Caco-2 (cell line): ENCODE results near the gene CA7. TPM values are rescaled to one million over a fixed set of nuclear protein-coding genes. Genes with fewer than 3 reads are reported as not detected.

Experiments used
- BruUV-seq: library from RNA; stranded (reverse); fragments of 400-500 nt; replicated peaks from 2 replicates; lab custom pipeline; 2021; lab: Mats Ljungman, UMichigan
- CTCF ChIA-PET: fragments of 300-600 bp; sonication (Branson Sonifier 250); formaldehyde crosslinking; loops from one replicate; lab custom pipeline; 2022; ENCODE audit warnings: antibody characterized with exemption; lab: Charles Lee
- POLR2A ChIA-PET: fragments of 300-600 bp; sonication (Branson Sonifier 250); formaldehyde crosslinking; loops from one replicate; lab custom pipeline; 2022; ENCODE audit warnings: antibody characterized with exemption; lab: Charles Lee
- DNase-seq, 2 experiments: peaks; one replicate each; pipeline versions ENCODE4 v3.0.0 to v3.0.0-alpha.2; 2020 to 2022
- H3K27me3 ChIP-seq: replicated peaks from 2 replicates; pipeline ENCODE4 v1.6.0; 2011; ENCODE audit warnings: low read length; ENCODE audit not compliant: control insufficient read depth, insufficient read depth
- H3K36me3 ChIP-seq: 2 replicates; pipeline ENCODE4 v1.5.1; 2011; ENCODE audit warnings: low read length; ENCODE audit not compliant: control insufficient read depth, insufficient read depth
- H3K4me1 ChIP-seq: fragments of 250-450 bp; sonication (Bioruptor Pico); 2 replicates; pipeline ENCODE4 v1.5.1; 2020; ENCODE audit warnings: mild to moderate bottlenecking
- H3K4me3 ChIP-seq: 2 replicates; pipeline ENCODE4 v1.5.1; 2011; ENCODE audit warnings: low read depth, mild to moderate bottlenecking, control low read depth, low read length
- H3K9me3 ChIP-seq: fragments of 250-450 bp; sonication (Bioruptor Pico); 2 replicates; pipeline ENCODE4 v1.5.1; 2020; ENCODE audit warnings: mild to moderate bottlenecking, moderate library complexity
- H3K27ac Mint-ChIP-seq: one replicate; pipeline ENCODE4 v1.8.0; 2022; ENCODE audit warnings: mixed read lengths; ENCODE audit not compliant: unreplicated experiment
- H3K27me3 Mint-ChIP-seq: one replicate; pipeline ENCODE4 v1.8.0; 2022; ENCODE audit warnings: mixed read lengths; ENCODE audit not compliant: insufficient read depth, unreplicated experiment
- H3K36me3 Mint-ChIP-seq: one replicate; pipeline ENCODE4 v1.8.0; 2022; ENCODE audit warnings: mild to moderate bottlenecking, mixed read lengths; ENCODE audit not compliant: insufficient read depth, unreplicated experiment
- H3K4me1 Mint-ChIP-seq: one replicate; pipeline ENCODE4 v1.8.0; 2022; ENCODE audit warnings: low read depth, mixed read lengths; ENCODE audit not compliant: unreplicated experiment
- H3K4me3 Mint-ChIP-seq: one replicate; pipeline ENCODE4 v1.8.0; 2022; ENCODE audit warnings: mild to moderate bottlenecking, moderate library complexity, mixed read lengths; ENCODE audit not compliant: unreplicated experiment
- H3K9me3 Mint-ChIP-seq: one replicate; pipeline ENCODE4 v1.8.0; 2022; ENCODE audit warnings: mixed read lengths; ENCODE audit not compliant: unreplicated experiment
- intact Hi-C: fragments of 100-400 bp; cut with micrococcal nuclease; formaldehyde crosslinking; loops from one replicate; pipeline ENCODE4 v1.10.0; 2022; ENCODE audit not compliant: unreplicated experiment
- total RNA-seq: library from RNA; stranded (reverse); gene quantifications from 2 replicates; pipeline ENCODE4 v1.2.3, GENCODE V29; 2022
- TF ChIP-seq, protein P1 (sequence below), 2 experiments: fragments of 200-600 bp in 1 of 2; IDR thresholded peaks; 1 replicate in 1 of 2; 2 replicates in 1 of 2; pipeline versions ENCODE4 v1.5.1 to v1.8.0; 2011 to 2022; ENCODE audit warnings: antibody characterized with exemption in 1 of 2, control low read depth in 1 of 2, inconsistent platforms in 1 of 2, low read depth in 1 of 2, low read length in 1 of 2, mild to moderate bottlenecking in 1 of 2, moderate library complexity in 1 of 2; ENCODE audit not compliant: insufficient read depth in 1 of 2, severe bottlenecking in 1 of 2, unreplicated experiment in 1 of 2

CA7 gene
- total RNA-seq, 1 experiment from 2014 or later, result 0.68 TPM

DNA sequence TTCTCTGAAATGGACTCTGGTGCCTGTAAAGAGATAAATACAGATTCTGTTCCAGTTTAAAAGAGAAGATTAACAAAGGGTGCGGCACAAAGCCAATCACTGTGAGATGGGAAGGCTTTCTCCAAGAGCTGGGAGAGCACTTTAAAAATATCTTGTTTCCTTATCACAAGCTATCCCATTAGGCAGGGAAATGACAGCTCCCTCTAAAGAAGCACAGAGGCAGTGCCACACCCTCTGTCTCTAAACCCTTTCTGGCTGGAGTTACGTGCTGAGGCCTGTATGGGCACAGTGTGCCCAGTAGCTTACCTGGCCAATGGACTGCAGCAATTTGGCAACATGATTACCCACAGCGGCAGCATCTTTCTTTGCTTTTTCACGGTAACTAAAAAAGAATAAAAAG lies 33.8 kb upstream of the CA7 start:
- H3K27me3 ChIP-seq, result no peaks in the 10 kb centered on the region
- POLR2A ChIA-PET, result no interaction called here
- H3K4me1 ChIP-seq, result no peaks in the 10 kb centered on the region
- CTCF ChIA-PET, result interaction anchor here (1.0 kb wide), 1 partner anchor 20 kb away, joined by 7 read pairs; the partner anchor contains the start of gene NAE1
- H3K27me3 Mint-ChIP-seq, result no peaks in the 10 kb centered on the region
- H3K36me3 ChIP-seq, result peaks cover 1% of the 10 kb centered on the region; the same call in 1 of the 2 replicates
- DNase-seq, result no peak
- TF ChIP-seq, protein P1, sequence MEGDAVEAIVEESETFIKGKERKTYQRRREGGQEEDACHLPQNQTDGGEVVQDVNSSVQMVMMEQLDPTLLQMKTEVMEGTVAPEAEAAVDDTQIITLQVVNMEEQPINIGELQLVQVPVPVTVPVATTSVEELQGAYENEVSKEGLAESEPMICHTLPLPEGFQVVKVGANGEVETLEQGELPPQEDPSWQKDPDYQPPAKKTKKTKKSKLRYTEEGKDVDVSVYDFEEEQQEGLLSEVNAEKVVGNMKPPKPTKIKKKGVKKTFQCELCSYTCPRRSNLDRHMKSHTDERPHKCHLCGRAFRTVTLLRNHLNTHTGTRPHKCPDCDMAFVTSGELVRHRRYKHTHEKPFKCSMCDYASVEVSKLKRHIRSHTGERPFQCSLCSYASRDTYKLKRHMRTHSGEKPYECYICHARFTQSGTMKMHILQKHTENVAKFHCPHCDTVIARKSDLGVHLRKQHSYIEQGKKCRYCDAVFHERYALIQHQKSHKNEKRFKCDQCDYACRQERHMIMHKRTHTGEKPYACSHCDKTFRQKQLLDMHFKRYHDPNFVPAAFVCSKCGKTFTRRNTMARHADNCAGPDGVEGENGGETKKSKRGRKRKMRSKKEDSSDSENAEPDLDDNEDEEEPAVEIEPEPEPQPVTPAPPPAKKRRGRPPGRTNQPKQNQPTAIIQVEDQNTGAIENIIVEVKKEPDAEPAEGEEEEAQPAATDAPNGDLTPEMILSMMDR (IDR thresholded peaks at IDR 0.05; ENCODE audit: insufficient read depth in 1 of 2, low read depth in 1 of 2, low read length in 1 of 2, severe bottlenecking in 1 of 2, unreplicated experiment in 1 of 2), result no peak
- no peak overlapping the region for H3K27ac Mint-ChIP-seq
- H3K4me3 Mint-ChIP-seq, result no peak overlapping the region
- H3K36me3 Mint-ChIP-seq, result peaks cover 47% of the 10 kb centered on the region
- no TSS peak for BruUV-seq
- H3K9me3 ChIP-seq, result no peaks in the 10 kb centered on the region
- no peaks in the 10 kb centered on the region for H3K9me3 Mint-ChIP-seq
- no peak overlapping the region for H3K4me3 ChIP-seq
- H3K4me1 Mint-ChIP-seq, result no peaks in the 10 kb centered on the region
- intact Hi-C loops, result no loop called here

DNA sequence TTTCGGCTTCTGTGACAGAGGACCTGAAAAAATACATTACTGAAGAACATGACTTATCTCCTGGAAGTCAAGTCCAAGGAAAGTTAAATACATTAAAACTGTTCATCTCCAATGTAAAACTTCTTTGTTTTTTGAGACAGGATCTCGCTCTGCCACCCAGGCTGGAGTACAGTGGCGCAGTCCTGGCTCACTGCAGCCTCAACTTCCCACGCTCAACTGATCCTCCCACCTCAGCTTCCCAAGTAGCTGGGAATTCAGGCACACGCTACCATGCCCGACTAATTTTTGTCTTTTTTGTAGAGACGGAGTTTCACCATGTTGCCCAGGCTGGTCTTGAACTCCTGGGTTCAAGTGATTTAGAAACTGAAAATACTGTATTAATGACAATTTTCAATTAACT lies 33.2 kb upstream of the CA7 start:
- Mint-ChIP-seq H3K27me3 (no peaks in the 10 kb centered on the region), H3K4me3 (no peak overlapping the region), H3K27ac (no peak overlapping the region), H3K9me3 (no peaks in the 10 kb centered on the region), H3K36me3 (peaks cover 48% of the 10 kb centered on the region), H3K4me1 (no peaks in the 10 kb centered on the region)
- Histone ChIP-seq H3K36me3 (peaks cover 1% of the 10 kb centered on the region), H3K4me3 (no peak overlapping the region), H3K27me3 (no peaks in the 10 kb centered on the region), H3K4me1 (no peaks in the 10 kb centered on the region), H3K9me3 (no peaks in the 10 kb centered on the region)
- BruUV-seq, result no TSS peak
- no peak for DNase-seq
- CTCF ChIA-PET, result interaction anchor here (1.0 kb wide), 1 partner anchor 20 kb away, joined by 7 read pairs; the partner anchor contains the start of gene NAE1
- intact Hi-C loops, result no loop called here
- POLR2A ChIA-PET, result no interaction called here
- TF ChIP-seq, protein P1 (IDR thresholded peaks at IDR 0.05; ENCODE audit: insufficient read depth in 1 of 2, low read depth in 1 of 2, low read length in 1 of 2, severe bottlenecking in 1 of 2, unreplicated experiment in 1 of 2), result no peak

DNA sequence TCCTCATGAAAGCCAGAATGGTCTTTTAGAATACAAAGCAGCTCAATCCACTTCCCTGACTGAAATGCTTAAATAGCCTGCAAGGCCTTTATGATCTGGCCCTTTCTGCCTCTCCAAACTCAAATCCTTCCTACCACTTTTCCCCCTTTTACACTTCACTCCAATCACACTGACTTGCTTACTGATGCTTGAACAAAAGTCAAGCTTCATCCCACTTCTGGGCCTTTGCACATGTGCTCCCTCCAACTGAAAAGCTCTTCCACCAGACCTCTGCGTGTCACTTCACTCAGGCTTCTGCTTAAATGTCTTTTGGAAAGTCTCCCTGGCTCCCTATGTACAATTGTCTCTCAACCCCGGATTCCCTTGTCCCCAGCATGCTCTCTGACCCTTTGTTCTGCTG lies 29.5 kb upstream of the CA7 start:
- Mint-ChIP-seq H3K36me3 (peaks cover 83% of the 10 kb centered on the region), H3K4me1 (no peaks in the 10 kb centered on the region), H3K27ac (no peak overlapping the region), H3K27me3 (no peaks in the 10 kb centered on the region), H3K4me3 (no peak overlapping the region), H3K9me3 (no peaks in the 10 kb centered on the region)
- Histone ChIP-seq H3K36me3 (no peaks in the 10 kb centered on the region; the same call in 1 of the 2 replicates), H3K9me3 (no peaks in the 10 kb centered on the region), H3K27me3 (no peaks in the 10 kb centered on the region), H3K4me3 (no peak overlapping the region), H3K4me1 (no peaks in the 10 kb centered on the region)
- POLR2A ChIA-PET, result interaction anchor here (0.6 kb wide), 1 partner anchor 9 kb away, joined by 3 read pairs; no protein-coding TSS in a partner anchor
- intact Hi-C loops, result no loop called here
- DNase-seq, result no peak
- CTCF ChIA-PET, result interaction anchor here (1.3 kb wide), 1 partner anchor 16 kb away, joined by 6 read pairs; the partner anchor contains the start of gene NAE1
- TF ChIP-seq, protein P1 (IDR thresholded peaks at IDR 0.05; ENCODE audit: insufficient read depth in 1 of 2, low read depth in 1 of 2, low read length in 1 of 2, severe bottlenecking in 1 of 2, unreplicated experiment in 1 of 2), result no peak
- BruUV-seq, result no TSS peak
